Hepatocyte (in vitro differentiated cells): ENCODE measurements around the gene ETFB.

ENCODE experiments used
- CTCF ChIP-seq: fragments of 200-600 bp; sonication (generic); IDR thresholded peaks from 2 replicates; pipeline ENCODE4 v1.5.1; 2016; ENCODE audit warnings: antibody characterized with exemption, mild to moderate bottlenecking; ENCODE audit not compliant: poor library complexity
- EZH2 ChIP-seq: fragments of 200-600 bp; sonication (generic); IDR thresholded peaks from 2 replicates; pipeline ENCODE4 v1.6.1; 2016; ENCODE audit warnings: antibody characterized with exemption, mild to moderate bottlenecking, borderline replicate concordance
- EZH2phosphoT487 ChIP-seq: fragments of 200-600 bp; sonication (generic); IDR thresholded peaks from one replicate; pipeline ENCODE4 v1.6.1; 2018; ENCODE audit warnings: antibody characterized with exemption, mild to moderate bottlenecking, low read depth, moderate library complexity; ENCODE audit not compliant: unreplicated experiment, severe bottlenecking

- no peak for TF ChIP-seq CTCF
- TF ChIP-seq EZH2: no peak
- TF ChIP-seq EZH2phosphoT487: no peak
Measured at GRCh38 chr19:51415187-51415586, 49.0 kb upstream of the ETFB start.
